Fibroblast of villous mesenchyme (primary cell): ENCODE results near the gene VANGL2. TPM values are rescaled to one million over a fixed set of nuclear protein-coding genes. Genes with fewer than 3 reads are reported as not detected.

Experiments used
- DNase-seq: peaks from one replicate; pipeline ENCODE4 v3.0.0-alpha.2; 2010; ENCODE audit warnings: low read depth
- H3K4me3 ChIP-seq: 2 replicates; pipeline ENCODE4 v1.5.1; 2011; ENCODE audit warnings: low read depth, mild to moderate bottlenecking, low read length
- total RNA-seq: library from RNA; depleted of rRNA; stranded (reverse); fragments of >200 nt; gene quantifications from 2 replicates; pipeline ENCODE4 v1.2.3, GENCODE V29; 2012
- TF ChIP-seq, protein P1 (sequence below): IDR thresholded peaks from 2 replicates; pipeline ENCODE4 v1.5.1; 2012; ENCODE audit warnings: low read depth, mild to moderate bottlenecking, low read length; ENCODE audit not compliant: insufficient read depth

VANGL2 gene
- total RNA-seq, 1 donor, result not detected

DNA sequence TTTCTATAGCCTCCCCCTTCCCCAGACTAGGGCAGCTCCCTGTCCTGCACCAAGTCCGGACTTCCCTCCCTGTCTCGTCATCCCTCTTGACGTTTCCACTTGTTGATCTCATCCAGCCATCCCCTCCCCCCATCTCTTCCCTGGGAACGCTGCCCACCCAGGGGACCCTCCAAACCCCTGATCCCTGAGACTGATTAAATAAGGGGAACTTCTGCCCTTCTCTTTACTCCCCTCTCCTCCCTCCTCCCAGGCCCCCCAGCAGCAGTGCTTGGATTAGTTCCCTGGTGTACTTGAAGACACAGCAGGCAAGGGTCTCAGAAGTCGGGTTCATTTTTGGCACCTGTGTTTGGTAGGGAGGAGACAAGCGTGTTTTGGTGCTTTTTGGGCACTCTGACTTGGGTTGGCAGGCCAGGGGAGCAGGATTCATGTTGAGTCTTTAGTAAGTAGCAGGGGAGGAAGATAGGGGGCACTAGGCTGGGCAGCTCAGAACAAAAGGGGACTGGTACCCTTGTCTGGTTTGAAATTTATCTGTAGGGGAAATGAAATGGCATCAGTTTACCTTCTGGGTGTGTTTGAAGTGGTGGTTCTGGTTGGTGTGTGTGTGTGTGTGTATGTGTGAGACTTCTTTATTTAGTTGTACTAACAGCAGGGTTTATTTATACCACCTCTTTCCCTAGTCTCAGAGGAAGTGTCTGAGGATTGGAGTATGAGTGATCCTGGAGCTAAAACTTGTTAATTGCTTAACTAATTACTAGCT is 11.1 kb downstream of the VANGL2 start:
- DNase-seq, result no peak
- H3K4me3 ChIP-seq, result no peak overlapping the region
- TF ChIP-seq, protein P1, sequence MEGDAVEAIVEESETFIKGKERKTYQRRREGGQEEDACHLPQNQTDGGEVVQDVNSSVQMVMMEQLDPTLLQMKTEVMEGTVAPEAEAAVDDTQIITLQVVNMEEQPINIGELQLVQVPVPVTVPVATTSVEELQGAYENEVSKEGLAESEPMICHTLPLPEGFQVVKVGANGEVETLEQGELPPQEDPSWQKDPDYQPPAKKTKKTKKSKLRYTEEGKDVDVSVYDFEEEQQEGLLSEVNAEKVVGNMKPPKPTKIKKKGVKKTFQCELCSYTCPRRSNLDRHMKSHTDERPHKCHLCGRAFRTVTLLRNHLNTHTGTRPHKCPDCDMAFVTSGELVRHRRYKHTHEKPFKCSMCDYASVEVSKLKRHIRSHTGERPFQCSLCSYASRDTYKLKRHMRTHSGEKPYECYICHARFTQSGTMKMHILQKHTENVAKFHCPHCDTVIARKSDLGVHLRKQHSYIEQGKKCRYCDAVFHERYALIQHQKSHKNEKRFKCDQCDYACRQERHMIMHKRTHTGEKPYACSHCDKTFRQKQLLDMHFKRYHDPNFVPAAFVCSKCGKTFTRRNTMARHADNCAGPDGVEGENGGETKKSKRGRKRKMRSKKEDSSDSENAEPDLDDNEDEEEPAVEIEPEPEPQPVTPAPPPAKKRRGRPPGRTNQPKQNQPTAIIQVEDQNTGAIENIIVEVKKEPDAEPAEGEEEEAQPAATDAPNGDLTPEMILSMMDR, result peak; percentile 11

DNA sequence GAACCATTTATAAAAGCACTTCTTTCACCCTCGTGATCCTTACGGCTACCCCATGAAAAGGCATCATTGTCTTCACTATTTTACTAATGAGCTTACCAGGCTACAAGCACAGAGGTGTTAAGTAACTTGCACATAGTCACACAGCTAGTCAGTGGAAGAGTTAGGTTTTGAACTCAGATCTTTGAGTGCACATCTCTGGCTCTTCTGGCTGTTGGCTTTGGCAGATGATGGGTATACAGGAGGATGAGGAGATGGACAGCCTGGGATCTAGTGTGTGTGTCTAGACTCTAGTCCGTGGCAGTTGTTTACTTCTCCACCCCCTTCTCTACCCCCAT is 11.6 kb downstream of the VANGL2 start:
- no peak for DNase-seq
- H3K4me3 ChIP-seq, result no peak overlapping the region
- TF ChIP-seq, protein P1, result no peak

DNA sequence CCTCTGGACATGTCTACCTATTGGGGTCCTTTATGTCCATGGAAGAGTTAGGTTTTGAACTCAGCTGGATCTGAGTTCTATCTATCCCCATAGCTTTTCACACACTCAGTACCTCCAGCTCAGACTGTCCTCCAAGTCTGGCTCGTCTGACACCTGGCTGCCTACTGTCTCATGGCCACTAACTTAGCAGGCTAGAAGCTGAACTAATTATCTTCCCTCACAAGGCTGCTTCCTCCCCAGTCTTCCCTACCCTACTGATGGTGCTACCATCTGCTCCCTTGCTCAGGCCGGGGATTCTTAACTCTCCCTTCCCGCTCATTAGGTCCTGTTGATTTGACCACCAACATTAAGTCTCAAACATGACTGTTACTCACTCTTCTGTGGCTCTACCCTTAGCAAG is 13.4 kb downstream of the VANGL2 start:
- TF ChIP-seq, protein P1, result no peak
- no peak overlapping the region for H3K4me3 ChIP-seq
- DNase-seq, result no peak

DNA sequence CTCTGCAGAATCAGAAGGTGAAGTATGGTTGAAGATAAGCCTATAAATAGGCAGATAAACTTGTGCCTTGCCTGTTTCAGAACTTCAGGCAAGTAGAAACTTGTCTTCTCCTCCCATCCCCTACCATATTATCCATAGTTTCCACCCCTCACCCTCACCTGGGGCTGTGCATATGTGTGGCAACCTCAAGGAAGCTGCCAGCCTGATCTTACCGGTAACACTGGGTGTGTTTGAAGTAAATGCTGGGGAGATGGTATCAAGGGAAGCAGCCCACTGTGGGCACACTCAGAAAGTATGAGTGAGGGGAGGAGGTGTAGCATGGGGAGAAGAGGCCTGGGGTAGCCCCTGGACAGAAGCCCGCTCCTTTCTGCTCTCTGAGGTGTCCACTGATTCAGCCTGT is 14.5 kb downstream of the VANGL2 start:
- H3K4me3 ChIP-seq, result no peak overlapping the region
- TF ChIP-seq, protein P1, result no peak
- no peak for DNase-seq

DNA sequence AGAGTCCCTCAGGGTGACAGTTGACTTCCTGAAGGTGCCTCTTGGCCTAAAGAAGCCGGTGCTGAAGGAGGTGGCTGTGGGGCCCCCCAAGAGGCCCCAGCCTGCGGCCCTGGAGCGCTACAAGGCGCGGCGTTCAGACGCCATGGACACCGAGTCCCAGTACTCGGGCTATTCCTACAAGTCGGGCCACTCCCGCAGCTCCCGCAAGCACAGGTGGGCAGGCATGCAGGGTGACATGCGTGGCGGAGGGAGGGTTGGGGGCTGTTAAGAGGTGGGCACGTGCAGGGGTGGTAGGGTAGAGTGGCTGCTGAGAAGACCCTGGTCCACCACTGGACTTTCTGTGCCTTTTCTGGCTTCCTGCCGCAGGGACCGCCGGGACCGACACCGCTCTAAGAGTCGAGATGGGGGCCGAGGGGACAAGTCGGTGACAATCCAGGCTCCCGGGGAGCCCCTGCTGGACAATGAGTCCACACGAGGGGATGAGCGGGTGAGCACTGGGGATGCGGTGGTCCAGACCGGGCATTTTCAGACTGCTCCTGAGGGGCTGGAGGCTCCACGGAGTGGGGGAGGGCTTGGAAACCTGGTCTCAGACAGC is 15.4 kb downstream of the VANGL2 start:
- TF ChIP-seq, protein P1, result no peak
- DNase-seq, result no peak
- H3K4me3 ChIP-seq, result no peak overlapping the region

DNA sequence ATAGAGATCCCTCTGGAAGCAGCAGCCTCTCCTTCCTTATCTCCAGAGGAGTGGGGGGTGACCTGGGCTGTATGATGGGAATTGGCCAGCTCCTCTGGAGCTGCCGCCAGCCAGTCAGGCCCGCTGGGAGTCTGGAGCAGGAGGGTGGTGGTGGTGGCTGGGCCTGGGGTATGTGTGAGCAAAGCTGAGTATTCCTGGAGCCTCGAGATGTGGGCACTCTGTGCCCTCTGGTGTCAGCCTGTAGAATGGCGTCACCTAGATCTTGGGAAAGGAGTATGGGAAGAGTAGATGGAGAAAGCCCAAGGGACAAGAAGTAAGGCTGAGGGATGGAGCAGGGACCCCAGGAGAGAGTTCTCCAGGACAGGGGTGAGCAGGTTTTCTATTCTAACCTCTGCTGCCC is 16.0 kb downstream of the VANGL2 start:
- DNase-seq, result peak; percentile 9
- no peak overlapping the region for H3K4me3 ChIP-seq
- TF ChIP-seq, protein P1, result peak; percentile 42
